Measurements from ENCODE around the gene TPH2. TPM values are rescaled to one million over a fixed set of nuclear protein-coding genes. Genes with fewer than 3 reads are reported as not detected.

The TPH2 gene
- total RNA-seq, 2 donors from 2014 or later = not detected

- Histone ChIP-seq H3K27ac (no peak overlapping the region), H3K36me3 (no peaks in the 10 kb centered on the region), H3K9ac (ENCODE audit: low read depth in 2 of 2, low read length in 2 of 2) (no peak overlapping the region), H3K27me3 (no peaks in the 10 kb centered on the region), H3K4me1 (no peaks in the 10 kb centered on the region), H3K9me3 (no peaks in the 10 kb centered on the region), H3K4me3 (no peak overlapping the region)
- intact Hi-C loops (cut with DNase I) = no loop called here
- no peak for TF ChIP-seq CTCF (IDR thresholded peaks at IDR 0.05)
- no peak for DNase-seq
Measured at GRCh38 chr12:72012874-72013273, 74.2 kb downstream of the TPH2 start.

GRCh38 chr12:72015895-72016294 is 77.2 kb downstream of the TPH2 start:
- Histone ChIP-seq H3K9me3 (no peaks in the 10 kb centered on the region), H3K27me3 (no peaks in the 10 kb centered on the region), H3K36me3 (no peaks in the 10 kb centered on the region), H3K9ac (ENCODE audit: low read depth in 2 of 2, low read length in 2 of 2) (no peak overlapping the region), H3K27ac (no peak overlapping the region), H3K4me3 (no peak overlapping the region), H3K4me1 (no peaks in the 10 kb centered on the region)
- no peak for TF ChIP-seq CTCF (IDR thresholded peaks at IDR 0.05)
- intact Hi-C loops (cut with DNase I) = no loop called here
- no peak for DNase-seq

GRCh38 chr12:72017054-72017651 is 78.5 kb downstream of the TPH2 start:
- Histone ChIP-seq H3K9ac (ENCODE audit: low read depth in 2 of 2, low read length in 2 of 2) (no peak overlapping the region), H3K27me3 (no peaks in the 10 kb centered on the region), H3K4me1 (no peaks in the 10 kb centered on the region), H3K9me3 (no peaks in the 10 kb centered on the region), H3K36me3 (no peaks in the 10 kb centered on the region), H3K4me3 (no peak overlapping the region), H3K27ac (no peak overlapping the region)
- intact Hi-C loops (cut with DNase I) = no loop called here
- peak; percentile 69 for TF ChIP-seq CTCF (IDR thresholded peaks at IDR 0.05)
- DNase-seq = peak; percentile 55

GRCh38 chr12:72018036-72018435 is 79.4 kb downstream of the TPH2 start:
- Histone ChIP-seq H3K9ac (ENCODE audit: low read depth in 2 of 2, low read length in 2 of 2) (no peak overlapping the region), H3K27me3 (no peaks in the 10 kb centered on the region), H3K36me3 (no peaks in the 10 kb centered on the region), H3K9me3 (no peaks in the 10 kb centered on the region), H3K4me3 (no peak overlapping the region), H3K4me1 (no peaks in the 10 kb centered on the region), H3K27ac (no peak overlapping the region)
- intact Hi-C loops (cut with DNase I) = no loop called here
- no peak for TF ChIP-seq CTCF (IDR thresholded peaks at IDR 0.05)
- DNase-seq = no peak

- no peak overlapping the region for H3K9ac ChIP-seq (ENCODE audit: low read depth in 2 of 2, low read length in 2 of 2)
- H3K9me3 ChIP-seq = no peaks in the 10 kb centered on the region
- H3K4me1 ChIP-seq = no peaks in the 10 kb centered on the region
- H3K27ac ChIP-seq = no peak overlapping the region
- no peaks in the 10 kb centered on the region for H3K27me3 ChIP-seq
- TF ChIP-seq CTCF (IDR thresholded peaks at IDR 0.05) = no peak
- H3K36me3 ChIP-seq = no peaks in the 10 kb centered on the region
- intact Hi-C loops (cut with DNase I) = no loop called here
- no peak for DNase-seq
- H3K4me3 ChIP-seq = no peak overlapping the region
Measured at GRCh38 chr12:72024613-72025012, 86.0 kb downstream of the TPH2 start.
